ENCODE measurements around the gene KCNC1.

Gene KCNC1

GRCh38 chr11:17792161-17792560, 57.6 kb downstream of the KCNC1 start:
- TF ChIP-seq PAX5 (IDR thresholded peaks at IDR 0.05; ENCODE audit: insufficient read depth, low read length, severe bottlenecking), result no peak
- TF ChIP-seq POLR2A (IDR thresholded peaks at IDR 0.05; ENCODE audit: low read depth, low read length), result no peak
- no peak for TF ChIP-seq SPI1 (IDR thresholded peaks at IDR 0.05; ENCODE audit: low read depth, low read length)
- TF ChIP-seq TAF1 (IDR thresholded peaks at IDR 0.05; ENCODE audit: low read depth, low read length), result no peak
- TF ChIP-seq POU2F2 (IDR thresholded peaks at IDR 0.05; ENCODE audit: low read depth, low read length), result no peak
- TF ChIP-seq POLR2AphosphoS5 (IDR thresholded peaks at IDR 0.05; ENCODE audit: low read depth, low read length), result no peak
- no peak for FAIRE-seq
- DNase-seq (ENCODE audit: insufficient read length, low spot score), result no peak

GRCh38 chr11:17793642-17794170, 59.1 kb downstream of the KCNC1 start:
- TF ChIP-seq SPI1 (IDR thresholded peaks at IDR 0.05; ENCODE audit: low read depth, low read length) (no peak), POLR2AphosphoS5 (IDR thresholded peaks at IDR 0.05; ENCODE audit: low read depth, low read length) (no peak), PAX5 (IDR thresholded peaks at IDR 0.05; ENCODE audit: insufficient read depth, low read length, severe bottlenecking) (no peak), POU2F2 (IDR thresholded peaks at IDR 0.05; ENCODE audit: low read depth, low read length) (no peak), TAF1 (IDR thresholded peaks at IDR 0.05; ENCODE audit: low read depth, low read length) (no peak), POLR2A (IDR thresholded peaks at IDR 0.05; ENCODE audit: low read depth, low read length) (no peak)
- no peak for DNase-seq (ENCODE audit: insufficient read length, low spot score)
- no peak for FAIRE-seq

GRCh38 chr11:17794981-17795380, 60.4 kb downstream of the KCNC1 start:
- TF ChIP-seq PAX5 (IDR thresholded peaks at IDR 0.05; ENCODE audit: insufficient read depth, low read length, severe bottlenecking) (no peak), POLR2AphosphoS5 (IDR thresholded peaks at IDR 0.05; ENCODE audit: low read depth, low read length) (no peak), POU2F2 (IDR thresholded peaks at IDR 0.05; ENCODE audit: low read depth, low read length) (no peak), TAF1 (IDR thresholded peaks at IDR 0.05; ENCODE audit: low read depth, low read length) (no peak)
- DNase-seq (ENCODE audit: insufficient read length, low spot score) (no peak), FAIRE-seq (no peak)

GRCh38 chr11:17796154-17796553, 61.6 kb downstream of the KCNC1 start:
- DNase-seq (ENCODE audit: insufficient read length, low spot score) (no peak), FAIRE-seq (no peak)
- TF ChIP-seq POLR2AphosphoS5 (IDR thresholded peaks at IDR 0.05; ENCODE audit: low read depth, low read length) (no peak), SPI1 (IDR thresholded peaks at IDR 0.05; ENCODE audit: low read depth, low read length) (no peak), PAX5 (IDR thresholded peaks at IDR 0.05; ENCODE audit: insufficient read depth, low read length, severe bottlenecking) (no peak), POU2F2 (IDR thresholded peaks at IDR 0.05; ENCODE audit: low read depth, low read length) (no peak), TAF1 (IDR thresholded peaks at IDR 0.05; ENCODE audit: low read depth, low read length) (no peak), POLR2A (IDR thresholded peaks at IDR 0.05; ENCODE audit: low read depth, low read length) (no peak)

GRCh38 chr11:17798253-17798652, 63.7 kb downstream of the KCNC1 start:
- DNase-seq (ENCODE audit: insufficient read length, low spot score), result no peak
- no peak for FAIRE-seq
- no peak for TF ChIP-seq POU2F2 (IDR thresholded peaks at IDR 0.05; ENCODE audit: low read depth, low read length)
- no peak for TF ChIP-seq POLR2A (IDR thresholded peaks at IDR 0.05; ENCODE audit: low read depth, low read length)
- no peak for TF ChIP-seq PAX5 (IDR thresholded peaks at IDR 0.05; ENCODE audit: insufficient read depth, low read length, severe bottlenecking)
- no peak for TF ChIP-seq SPI1 (IDR thresholded peaks at IDR 0.05; ENCODE audit: low read depth, low read length)
- TF ChIP-seq TAF1 (IDR thresholded peaks at IDR 0.05; ENCODE audit: low read depth, low read length), result no peak
- TF ChIP-seq POLR2AphosphoS5 (IDR thresholded peaks at IDR 0.05; ENCODE audit: low read depth, low read length), result no peak

- TF ChIP-seq POU2F2 (IDR thresholded peaks at IDR 0.05; ENCODE audit: low read depth, low read length), result no peak
- no peak for TF ChIP-seq PAX5 (IDR thresholded peaks at IDR 0.05; ENCODE audit: insufficient read depth, low read length, severe bottlenecking)
- no peak for TF ChIP-seq TAF1 (IDR thresholded peaks at IDR 0.05; ENCODE audit: low read depth, low read length)
- no peak for TF ChIP-seq POLR2AphosphoS5 (IDR thresholded peaks at IDR 0.05; ENCODE audit: low read depth, low read length)
- no peak for TF ChIP-seq SPI1 (IDR thresholded peaks at IDR 0.05; ENCODE audit: low read depth, low read length)
- TF ChIP-seq POLR2A (IDR thresholded peaks at IDR 0.05; ENCODE audit: low read depth, low read length), result no peak
- DNase-seq (ENCODE audit: insufficient read length, low spot score) (no peak), FAIRE-seq (no peak)
Observed at GRCh38 chr11:17798716-17799115, 64.1 kb downstream of the KCNC1 start.

GRCh38 chr11:17799147-17799546, 64.6 kb downstream of the KCNC1 start:
- DNase-seq (ENCODE audit: insufficient read length, low spot score), result no peak
- FAIRE-seq, result no peak
- TF ChIP-seq PAX5 (IDR thresholded peaks at IDR 0.05; ENCODE audit: insufficient read depth, low read length, severe bottlenecking) (no peak), POU2F2 (IDR thresholded peaks at IDR 0.05; ENCODE audit: low read depth, low read length) (no peak), POLR2A (IDR thresholded peaks at IDR 0.05; ENCODE audit: low read depth, low read length) (no peak), TAF1 (IDR thresholded peaks at IDR 0.05; ENCODE audit: low read depth, low read length) (no peak), SPI1 (IDR thresholded peaks at IDR 0.05; ENCODE audit: low read depth, low read length) (no peak), POLR2AphosphoS5 (IDR thresholded peaks at IDR 0.05; ENCODE audit: low read depth, low read length) (no peak)

GRCh38 chr11:17801166-17801565, 66.6 kb downstream of the KCNC1 start:
- TF ChIP-seq POLR2A (IDR thresholded peaks at IDR 0.05; ENCODE audit: low read depth, low read length) (no peak), POU2F2 (IDR thresholded peaks at IDR 0.05; ENCODE audit: low read depth, low read length) (no peak)
- FAIRE-seq (no peak), DNase-seq (ENCODE audit: insufficient read length, low spot score) (no peak)

- no peak for TF ChIP-seq POLR2A (IDR thresholded peaks at IDR 0.05; ENCODE audit: low read depth, low read length)
- TF ChIP-seq POLR2AphosphoS5 (IDR thresholded peaks at IDR 0.05; ENCODE audit: low read depth, low read length), result no peak
- no peak for TF ChIP-seq SPI1 (IDR thresholded peaks at IDR 0.05; ENCODE audit: low read depth, low read length)
- no peak for TF ChIP-seq PAX5 (IDR thresholded peaks at IDR 0.05; ENCODE audit: insufficient read depth, low read length, severe bottlenecking)
- no peak for TF ChIP-seq POU2F2 (IDR thresholded peaks at IDR 0.05; ENCODE audit: low read depth, low read length)
- TF ChIP-seq TAF1 (IDR thresholded peaks at IDR 0.05; ENCODE audit: low read depth, low read length), result no peak
- no peak for FAIRE-seq
- no peak for DNase-seq (ENCODE audit: insufficient read length, low spot score)
Observed at GRCh38 chr11:17802491-17802890, 67.9 kb downstream of the KCNC1 start.

- DNase-seq (ENCODE audit: insufficient read length, low spot score) (no peak), FAIRE-seq (no peak)
- TF ChIP-seq POLR2AphosphoS5 (IDR thresholded peaks at IDR 0.05; ENCODE audit: low read depth, low read length), result no peak
- TF ChIP-seq PAX5 (IDR thresholded peaks at IDR 0.05; ENCODE audit: insufficient read depth, low read length, severe bottlenecking), result no peak
- TF ChIP-seq POLR2A (IDR thresholded peaks at IDR 0.05; ENCODE audit: low read depth, low read length), result no peak
- TF ChIP-seq SPI1 (IDR thresholded peaks at IDR 0.05; ENCODE audit: low read depth, low read length), result no peak
- no peak for TF ChIP-seq TAF1 (IDR thresholded peaks at IDR 0.05; ENCODE audit: low read depth, low read length)
- no peak for TF ChIP-seq POU2F2 (IDR thresholded peaks at IDR 0.05; ENCODE audit: low read depth, low read length)
Observed at GRCh38 chr11:17803754-17804334, 69.3 kb downstream of the KCNC1 start.
